GM18517 (cell line): ENCODE results near the gene CDKL5.
"Not testable (repeated sequence)": the region's sequence is repeated elsewhere in the genome, so short reads cannot be mapped to it uniquely, and the experiment has no call there.

Experiments
- ATAC-seq: cut with Tn5 transposase; IDR thresholded peaks from one replicate; pipeline ENCODE4 v1.9.1; 2021; ENCODE audit warnings: mild to moderate bottlenecking, moderate library complexity; ENCODE audit not compliant: unreplicated experiment

Gene CDKL5

DNA sequence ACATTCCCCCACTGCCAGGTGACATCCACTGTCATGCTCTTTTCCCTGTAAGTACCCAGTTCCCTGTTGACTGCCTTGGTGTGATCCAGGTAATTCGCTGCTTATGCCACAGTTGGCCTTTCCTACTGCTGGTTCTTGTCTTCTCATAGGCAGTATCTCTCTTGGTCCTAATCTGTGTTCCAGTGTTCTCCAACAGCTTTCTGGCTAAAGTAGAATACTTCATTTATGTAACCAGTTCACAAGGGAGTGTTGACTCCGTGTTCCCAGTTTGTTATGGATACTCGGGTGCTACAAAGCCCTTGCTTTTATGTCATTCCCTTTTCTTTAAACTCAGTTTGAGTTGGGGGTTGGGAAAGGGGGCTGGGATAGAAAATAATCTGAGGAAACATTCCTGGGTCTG, 148.1 kb downstream of the CDKL5 start:
- no peak for ATAC-seq

DNA sequence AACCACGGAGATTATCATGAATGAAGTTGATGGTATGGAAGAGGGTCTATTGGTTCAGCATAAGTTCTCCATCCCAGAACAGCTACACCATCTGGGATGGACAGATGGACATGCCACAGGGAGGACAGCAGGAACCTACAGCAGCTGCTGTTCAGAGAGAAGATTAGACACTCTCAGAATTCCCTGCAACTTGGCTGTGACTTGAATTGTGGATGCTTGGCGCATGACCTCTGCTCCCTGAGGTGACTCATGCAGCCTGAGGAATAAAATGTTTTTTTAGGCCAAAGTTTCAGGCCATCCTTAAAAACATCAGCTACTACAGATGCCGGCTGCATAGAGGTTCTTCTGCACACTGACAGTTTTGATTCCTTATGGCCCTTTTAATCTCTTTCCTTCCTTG, 149.2 kb downstream of the CDKL5 start:
- no peak for ATAC-seq

- no peak for ATAC-seq
Observed at GRCh38 chrX:18575744-18576143, 150.3 kb downstream of the CDKL5 start.

- no peak for ATAC-seq
Observed at GRCh38 chrX:18577400-18577799, 152.0 kb downstream of the CDKL5 start.

DNA sequence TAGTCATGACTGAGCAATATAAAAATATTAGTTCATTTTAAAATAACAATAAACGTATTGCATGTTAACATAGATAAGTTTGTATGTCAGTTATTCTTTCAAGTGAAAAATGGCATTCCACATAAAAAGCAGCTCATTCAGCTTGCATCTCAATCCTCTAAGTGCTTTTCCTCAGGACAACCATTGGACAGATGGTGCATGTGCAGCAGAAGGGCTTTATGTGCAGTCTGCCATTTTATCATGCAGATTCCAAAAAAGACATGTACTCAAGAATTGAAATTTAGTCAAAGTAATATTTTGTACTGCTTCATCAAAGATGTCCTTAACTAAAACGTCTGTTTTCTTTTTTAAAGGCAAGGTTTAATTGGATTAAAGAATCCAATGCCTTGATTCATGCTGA, 153.1 kb downstream of the CDKL5 start:
- ATAC-seq = no peak

DNA sequence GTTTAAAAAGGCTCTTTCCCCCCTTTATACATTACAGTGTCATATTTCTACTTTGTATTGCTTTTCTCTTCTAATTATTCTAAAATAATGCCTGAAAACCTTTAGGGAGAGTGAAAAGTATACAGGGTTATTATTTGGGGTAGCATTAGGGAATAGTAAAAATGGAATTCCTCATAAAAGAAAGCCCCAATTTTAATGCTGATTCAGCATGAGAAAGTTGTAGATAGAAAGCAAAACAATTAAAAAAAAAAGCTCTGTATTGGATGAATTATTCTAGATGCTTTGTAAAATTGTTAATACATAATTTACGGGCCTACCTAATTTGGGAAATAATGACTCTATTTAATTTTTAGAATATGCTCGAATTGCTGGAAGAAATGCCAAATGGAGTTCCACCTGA, 154.1 kb downstream of the CDKL5 start:
- no peak for ATAC-seq

DNA sequence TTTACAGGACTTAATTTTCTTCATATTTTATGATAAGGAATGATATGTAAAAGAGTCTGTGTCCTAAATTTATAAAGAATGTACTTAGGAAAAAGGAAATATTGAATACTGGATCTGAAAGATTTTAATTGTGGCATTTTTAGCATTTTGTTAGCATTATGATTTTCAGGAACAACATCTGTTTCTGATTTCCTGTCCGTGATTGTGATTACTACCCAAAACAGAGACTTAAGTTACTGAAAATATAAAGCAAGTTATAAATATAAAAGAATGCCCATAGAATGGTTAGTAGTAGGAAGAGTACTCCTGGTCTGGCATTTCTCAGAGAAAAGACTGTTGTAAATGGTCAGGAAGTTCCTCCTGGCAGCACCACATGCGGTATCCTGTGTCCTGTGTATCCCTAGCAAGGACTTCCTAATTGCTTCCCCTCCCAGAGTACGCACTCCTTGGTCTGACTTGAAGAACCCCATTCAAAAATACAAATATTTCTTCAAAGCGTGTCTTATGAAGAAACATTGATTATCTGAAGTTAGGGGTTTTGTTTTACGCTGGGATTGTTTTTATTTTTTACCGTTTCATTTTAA, 157.6 kb downstream of the CDKL5 start:
- ATAC-seq = no peak

- not testable (repeated sequence) for ATAC-seq
Observed at GRCh38 chrX:18589292-18589691, 163.9 kb downstream of the CDKL5 start.

- ATAC-seq = no peak
Observed at GRCh38 chrX:18591834-18592233, 166.4 kb downstream of the CDKL5 start.

- no peak for ATAC-seq
Observed at GRCh38 chrX:18594079-18594478, 168.7 kb downstream of the CDKL5 start.

DNA sequence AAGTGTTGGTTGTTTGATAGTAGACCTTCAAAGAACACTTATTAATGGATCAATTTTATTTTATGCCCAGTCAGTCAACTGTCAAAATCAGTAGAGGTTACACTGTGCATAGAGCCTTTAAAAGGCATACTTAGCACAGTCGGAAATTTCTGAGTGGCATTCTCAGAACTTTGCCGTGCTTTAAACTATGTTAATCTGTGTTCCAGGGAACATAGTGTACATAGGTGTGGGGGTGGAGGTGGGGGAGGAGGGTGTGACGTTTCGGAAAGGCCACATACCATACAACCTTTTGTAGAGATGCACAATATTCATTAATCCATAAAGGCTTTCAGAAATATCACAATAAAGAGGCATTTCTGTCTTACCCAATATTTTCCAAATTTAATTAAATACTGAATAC, 170.7 kb downstream of the CDKL5 start:
- ATAC-seq = no peak

GRCh38 chrX:18598413-18598812, 173.0 kb downstream of the CDKL5 start:
- no peak for ATAC-seq

- ATAC-seq = no peak
Observed at GRCh38 chrX:18607966-18608365, 182.6 kb downstream of the CDKL5 start.

- ATAC-seq = no peak
Observed at GRCh38 chrX:18613930-18614639, 188.7 kb downstream of the CDKL5 start.

DNA sequence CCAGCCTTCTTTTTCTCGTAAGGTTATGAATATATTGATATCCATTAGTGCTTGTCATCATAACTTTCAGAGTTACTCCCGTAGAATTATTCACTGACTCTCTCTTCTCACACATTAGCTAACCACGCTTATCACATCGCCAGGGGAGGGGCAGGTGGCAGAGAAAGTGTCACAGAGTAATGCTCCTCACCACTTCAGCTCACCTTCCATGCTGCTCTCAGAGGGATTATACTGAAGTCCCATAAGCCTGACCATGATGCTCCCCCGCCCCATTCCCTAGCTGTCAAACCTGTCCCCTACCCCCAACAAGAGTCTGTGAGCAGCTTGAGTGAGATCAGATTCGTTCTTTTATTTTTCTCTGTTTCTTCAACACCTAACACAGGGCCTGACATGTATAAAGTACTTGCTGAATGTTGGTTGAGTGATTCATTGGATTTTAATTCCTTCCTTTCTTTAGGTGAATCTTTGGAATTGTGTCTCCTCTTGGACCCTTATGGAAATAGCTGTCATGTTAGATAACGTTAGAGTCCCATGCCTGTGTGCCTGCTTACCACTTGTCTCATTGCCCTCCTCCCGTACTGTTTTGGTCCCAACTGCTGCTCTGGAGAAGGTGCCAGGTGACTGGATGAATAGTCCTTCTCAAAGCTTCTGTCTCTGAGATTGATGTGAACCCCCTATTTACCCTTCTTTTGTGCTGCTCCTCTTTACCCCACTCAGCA, 191.4 kb downstream of the CDKL5 start:
- no peak for ATAC-seq

DNA sequence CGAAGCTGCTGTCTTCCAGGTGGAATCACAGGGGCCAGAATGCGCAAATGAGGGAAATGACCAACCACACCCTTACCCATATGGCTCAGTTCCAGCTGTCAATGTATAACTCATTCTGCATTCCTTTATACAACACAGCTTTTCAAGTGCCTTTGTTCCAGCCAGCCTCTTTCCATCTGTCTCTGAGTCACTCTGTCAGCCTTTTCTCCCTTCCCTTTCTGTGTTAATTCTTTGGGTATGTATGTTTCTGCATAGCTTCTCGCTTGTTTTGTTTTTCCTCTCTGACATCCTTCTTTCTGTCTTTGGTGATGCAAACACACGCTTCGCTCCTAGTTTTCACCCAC, 192.0 kb downstream of the CDKL5 start:
- ATAC-seq = no peak

GRCh38 chrX:18619288-18619687, 193.9 kb downstream of the CDKL5 start:
- no peak for ATAC-seq

GRCh38 chrX:18620349-18620748, 194.9 kb downstream of the CDKL5 start:
- ATAC-seq = no peak

GRCh38 chrX:18624599-18624998, 199.2 kb downstream of the CDKL5 start:
- no peak for ATAC-seq

GRCh38 chrX:18630934-18631333, 205.5 kb downstream of the CDKL5 start:
- no peak for ATAC-seq

DNA sequence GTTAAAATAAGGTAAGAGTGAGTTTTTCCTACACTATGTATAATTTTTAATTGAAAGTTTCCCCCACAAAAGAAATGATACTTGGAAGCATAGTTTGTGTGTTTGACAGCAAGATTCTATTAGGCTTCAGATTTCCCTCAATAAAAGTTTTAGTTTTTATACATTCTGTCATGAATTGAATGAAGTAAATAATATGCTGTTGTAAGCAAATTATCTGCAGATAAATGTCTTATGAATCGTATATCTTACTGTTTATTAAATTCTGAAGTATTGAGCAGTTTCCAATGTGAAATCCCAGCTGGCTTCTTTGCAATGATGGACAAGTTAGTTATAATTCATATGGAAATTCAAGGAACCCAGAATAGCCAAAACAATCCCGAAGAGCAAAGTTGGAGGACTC, 213.0 kb downstream of the CDKL5 start:
- no peak for ATAC-seq

DNA sequence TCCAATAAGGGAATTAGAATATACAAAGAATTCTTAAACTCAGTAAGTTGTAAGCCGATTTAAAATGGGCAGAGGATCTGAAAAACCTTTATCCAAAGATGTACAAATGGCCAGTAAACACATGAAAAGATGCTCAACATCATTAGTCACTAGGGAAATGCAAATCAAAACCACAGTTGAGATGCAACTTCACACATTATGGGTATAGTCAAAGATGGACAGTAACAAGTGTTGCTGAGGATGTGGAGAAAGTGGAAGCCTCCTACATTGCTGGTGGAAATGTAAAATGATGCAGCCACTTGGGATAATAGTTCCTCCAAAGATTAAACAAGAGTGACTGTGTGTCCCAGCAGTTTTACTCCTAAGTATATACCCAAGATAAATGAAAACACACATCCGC, 213.9 kb downstream of the CDKL5 start:
- ATAC-seq = no peak
